ENCODE data around the gene PRRX2.

GRCh38 chr9:129627556-129628440 lies 37.6 kb upstream of the PRRX2 start:
- TF ChIP-seq TARDBP (IDR thresholded peaks at IDR 0.05) (no peak), SUZ12 (IDR thresholded peaks at IDR 0.05) (no peak), L3MBTL2 (conservative IDR thresholded peaks at IDR 0.05) (no peak), SP1 (IDR thresholded peaks at IDR 0.05) (no peak), BHLHE40 (IDR thresholded peaks at IDR 0.05; ENCODE audit: borderline replicate concordance) (no peak), FOXK2 (IDR thresholded peaks at IDR 0.05) (no peak), CTBP1 (IDR thresholded peaks at IDR 0.05; ENCODE audit: borderline replicate concordance) (no peak), FOXM1 (IDR thresholded peaks at IDR 0.05; ENCODE audit: borderline replicate concordance) (no peak)
